ENCODE data around the gene SNAPC3.

The SNAPC3 gene

DNA sequence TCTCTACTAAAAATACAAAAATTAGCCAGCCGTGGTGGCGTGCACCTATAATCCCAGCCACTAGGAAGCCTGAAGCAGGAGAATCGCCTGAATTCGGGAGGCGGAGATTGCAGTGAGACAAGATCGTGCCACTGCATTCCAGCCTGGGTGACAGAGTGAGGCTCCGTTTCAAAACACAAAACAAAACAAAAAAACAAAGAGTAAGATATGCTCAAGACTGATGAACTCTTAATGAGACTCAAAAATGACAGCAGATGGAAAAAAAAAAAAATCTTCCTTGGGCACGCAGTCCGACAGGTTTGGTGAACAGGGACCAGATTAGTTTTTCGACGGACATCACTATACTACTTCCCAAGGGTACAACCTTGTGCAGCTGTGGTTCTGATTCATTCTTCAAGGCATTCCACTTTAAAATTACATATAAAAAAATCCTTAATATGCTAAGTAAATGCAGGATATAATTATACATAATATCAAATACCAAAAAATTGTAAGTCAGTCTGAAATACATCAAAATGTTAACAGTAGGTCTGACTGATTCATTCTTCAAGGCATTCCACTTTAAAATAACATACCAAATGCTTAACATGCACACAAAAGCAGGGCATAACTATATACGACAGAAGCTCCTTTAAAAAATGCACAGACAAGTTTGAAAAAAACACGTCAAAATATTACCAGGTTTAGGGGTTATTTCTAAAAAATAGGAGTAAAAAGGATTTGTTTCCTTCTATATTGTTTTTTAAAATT lies 75.7 kb downstream of the SNAPC3 start:
- DNase-seq, result no peak

DNA sequence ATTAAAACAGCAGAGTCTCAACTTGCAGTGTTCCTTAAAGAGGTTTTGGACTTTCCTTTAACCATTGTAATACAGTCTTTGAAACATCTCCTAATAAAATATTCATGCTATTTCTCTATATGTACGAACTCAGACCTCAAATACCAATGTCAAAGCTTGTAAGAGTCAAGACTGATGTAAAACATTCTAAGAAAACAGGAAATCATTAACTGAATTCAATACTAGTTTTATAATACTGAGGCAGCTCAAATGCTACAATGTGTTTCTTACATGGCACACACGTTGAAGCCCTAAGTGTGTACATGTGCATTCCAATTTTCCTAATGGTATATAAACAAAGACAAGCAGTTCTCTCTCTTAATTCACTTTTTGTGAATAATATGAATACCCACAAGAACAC lies 76.5 kb downstream of the SNAPC3 start:
- DNase-seq, result no peak

DNA sequence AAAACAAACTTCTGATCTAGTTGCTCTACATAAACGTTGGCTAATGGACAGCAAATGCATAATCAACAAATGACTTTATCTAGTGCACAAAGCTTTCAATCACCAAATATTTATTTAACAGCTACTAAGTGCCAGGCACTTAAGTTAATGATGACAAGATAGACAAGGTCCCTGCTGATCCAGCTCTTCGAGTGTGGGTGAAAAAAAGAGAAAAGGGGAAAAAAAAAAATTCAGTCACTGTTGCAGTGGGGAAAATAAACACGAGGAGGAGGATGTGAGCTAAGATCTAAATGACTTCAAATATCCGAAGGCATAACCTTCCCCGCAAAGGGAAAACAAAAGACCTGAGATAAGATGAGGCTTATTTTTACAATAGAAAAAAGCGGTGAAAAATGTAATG lies 78.5 kb downstream of the SNAPC3 start:
- no peak for DNase-seq

DNA sequence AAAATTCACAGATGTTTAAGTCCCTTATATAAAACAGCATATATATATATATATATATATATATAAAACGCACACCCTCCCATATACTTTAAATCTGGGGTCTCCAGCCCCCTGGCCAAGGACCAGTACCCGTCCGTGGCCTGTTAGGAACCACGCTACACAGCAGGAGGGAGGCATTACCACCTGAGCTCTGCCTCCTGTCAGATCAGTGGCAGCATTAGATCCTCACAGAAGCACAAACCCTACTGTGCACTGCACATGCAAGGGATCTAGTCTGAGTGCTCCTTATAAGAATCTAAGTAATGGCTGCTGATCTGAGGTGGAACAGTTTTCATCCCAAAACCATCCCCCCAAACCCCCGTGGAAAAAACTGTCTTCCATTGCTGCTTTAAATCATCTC lies 79.1 kb downstream of the SNAPC3 start:
- DNase-seq, result no peak

DNA sequence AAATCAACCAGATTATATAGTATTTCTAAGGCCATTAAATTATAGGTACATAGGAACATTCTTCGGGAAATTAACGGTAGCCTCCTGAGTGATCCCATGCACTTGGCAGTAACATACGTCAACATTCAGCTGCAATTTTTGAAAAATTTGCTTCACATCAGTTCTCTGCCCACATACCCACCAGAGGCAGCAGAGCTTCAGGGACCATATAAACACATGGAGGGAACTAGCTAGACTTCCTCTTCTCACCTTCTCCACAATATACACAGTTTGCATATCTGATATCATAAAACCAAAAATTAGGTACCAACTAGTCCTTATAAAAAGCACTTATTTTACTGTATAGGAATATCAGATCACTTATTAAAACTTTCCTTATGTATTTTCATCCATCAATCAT lies 83.2 kb downstream of the SNAPC3 start:
- no peak for DNase-seq

DNA sequence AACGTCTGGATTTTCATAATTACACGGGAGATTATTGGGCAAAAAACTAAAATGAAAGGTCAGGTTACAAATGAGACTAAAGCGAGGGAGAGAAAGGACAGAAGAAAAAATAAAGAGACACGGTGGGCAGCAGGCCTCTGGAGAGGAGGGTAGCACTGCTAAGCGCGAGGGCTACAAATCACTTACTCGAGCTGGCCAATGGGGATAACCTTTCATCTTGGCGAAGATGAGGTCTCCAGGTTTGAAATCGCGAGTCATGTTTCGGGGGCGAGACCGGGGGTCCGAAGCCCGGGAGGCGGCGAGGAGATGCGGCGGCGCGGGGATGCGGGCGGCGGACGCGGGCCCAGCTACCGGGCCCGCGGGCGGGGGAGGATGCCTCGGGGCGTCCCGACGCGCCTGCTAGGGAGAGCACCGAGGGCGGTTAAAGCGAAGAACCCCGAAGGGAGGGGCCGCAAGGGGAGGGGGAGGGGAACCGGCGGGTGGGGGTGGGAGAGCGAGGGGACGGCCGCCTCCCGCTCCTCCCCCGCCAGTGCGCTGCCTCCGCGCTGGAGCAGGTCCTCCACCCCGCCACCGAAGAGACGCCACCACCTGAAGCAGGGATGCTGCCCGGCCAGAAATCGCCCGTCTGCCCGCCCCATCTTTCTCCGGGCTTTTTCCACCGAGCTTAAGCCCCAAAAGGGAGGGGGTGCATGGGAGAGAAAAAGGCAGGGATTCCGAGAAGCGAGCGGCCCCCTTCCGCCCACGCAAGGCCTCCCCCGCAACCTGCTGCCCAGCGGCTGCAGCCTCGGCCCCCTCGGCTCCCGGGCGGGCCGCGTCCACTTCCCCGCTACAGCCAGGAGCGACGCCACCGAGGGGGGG lies 87.5 kb downstream of the SNAPC3 start:
- peak; percentile 73 for DNase-seq

DNA sequence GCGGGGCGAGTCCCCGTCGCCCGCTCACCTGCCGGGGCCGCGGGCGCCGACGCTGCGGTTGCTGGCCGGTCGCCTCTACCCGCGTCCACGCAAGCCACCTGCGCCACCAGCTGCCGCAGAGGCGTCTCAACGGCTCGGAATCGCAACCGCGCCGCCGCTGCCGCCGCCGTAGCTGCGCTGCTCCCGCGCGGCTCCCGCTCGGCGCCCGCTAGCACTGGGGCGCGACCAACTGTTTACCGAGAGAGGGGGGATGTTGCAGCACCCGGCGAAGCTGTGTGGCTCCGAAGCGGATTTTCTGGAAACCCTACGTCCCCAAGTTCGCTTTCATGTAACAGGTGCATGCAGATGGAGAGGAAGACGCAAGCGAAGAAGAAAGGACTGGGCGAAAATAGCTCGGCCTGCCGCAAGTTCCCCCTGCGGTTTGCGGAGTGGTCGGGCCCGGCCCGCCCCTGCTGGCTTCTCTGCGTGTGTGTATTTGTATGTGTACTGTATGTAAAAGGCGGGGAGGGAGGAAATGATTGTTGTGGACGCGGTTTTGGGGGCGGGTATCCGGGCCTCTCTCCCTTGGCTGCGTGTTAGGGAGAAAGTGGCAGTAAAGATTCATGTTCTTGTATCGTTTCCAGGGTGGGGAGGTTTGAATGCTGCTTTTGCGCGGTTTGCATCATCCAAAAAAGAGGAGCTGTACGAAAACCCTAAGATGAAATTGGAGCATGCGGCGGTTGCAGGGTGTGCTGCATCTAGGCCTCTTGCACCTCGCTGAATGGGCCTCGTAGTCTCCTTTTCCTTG lies 88.3 kb downstream of the SNAPC3 start, which contains the start of gene PSIP1:
Gene PSIP1, minus strand, starts transcription at position 182 of the 787 bp plus-strand sequence. CDS start 782 bp downstream, outside the sequence.
- DNase-seq, result peak; percentile 90

Measured in CD4-positive, alpha-beta T cell treated with Interleukin-12 subunit alpha and Interleukin-12 subunit beta, for 1 hour (primary cell).